HL-60 (cell line): ENCODE results near the gene KCNT2.

Experiments used
- GABPA ChIP-seq: IDR thresholded peaks from 2 replicates; pipeline ENCODE4 v1.6.1; 2012; ENCODE audit warnings: low read depth
- POLR2AphosphoS5 ChIP-seq: IDR thresholded peaks from 2 replicates; pipeline ENCODE4 v1.6.1; 2012; ENCODE audit warnings: low read depth
- SPI1 ChIP-seq: IDR thresholded peaks from 2 replicates; pipeline ENCODE4 v1.6.1; 2012; ENCODE audit warnings: low read depth, mild to moderate bottlenecking, borderline replicate concordance
- TF ChIP-seq, protein P1 (sequence below): IDR thresholded peaks from one replicate; pipeline ENCODE4 v1.5.1; 2011; ENCODE audit warnings: low read length, control low read depth, inconsistent platforms; ENCODE audit not compliant: insufficient read depth
- TF ChIP-seq, protein P2 (sequence below): IDR thresholded peaks from 2 replicates; pipeline ENCODE4 v1.6.1; 2012; ENCODE audit warnings: low read depth; ENCODE audit not compliant: insufficient replicate concordance

- TF ChIP-seq, protein P1, sequence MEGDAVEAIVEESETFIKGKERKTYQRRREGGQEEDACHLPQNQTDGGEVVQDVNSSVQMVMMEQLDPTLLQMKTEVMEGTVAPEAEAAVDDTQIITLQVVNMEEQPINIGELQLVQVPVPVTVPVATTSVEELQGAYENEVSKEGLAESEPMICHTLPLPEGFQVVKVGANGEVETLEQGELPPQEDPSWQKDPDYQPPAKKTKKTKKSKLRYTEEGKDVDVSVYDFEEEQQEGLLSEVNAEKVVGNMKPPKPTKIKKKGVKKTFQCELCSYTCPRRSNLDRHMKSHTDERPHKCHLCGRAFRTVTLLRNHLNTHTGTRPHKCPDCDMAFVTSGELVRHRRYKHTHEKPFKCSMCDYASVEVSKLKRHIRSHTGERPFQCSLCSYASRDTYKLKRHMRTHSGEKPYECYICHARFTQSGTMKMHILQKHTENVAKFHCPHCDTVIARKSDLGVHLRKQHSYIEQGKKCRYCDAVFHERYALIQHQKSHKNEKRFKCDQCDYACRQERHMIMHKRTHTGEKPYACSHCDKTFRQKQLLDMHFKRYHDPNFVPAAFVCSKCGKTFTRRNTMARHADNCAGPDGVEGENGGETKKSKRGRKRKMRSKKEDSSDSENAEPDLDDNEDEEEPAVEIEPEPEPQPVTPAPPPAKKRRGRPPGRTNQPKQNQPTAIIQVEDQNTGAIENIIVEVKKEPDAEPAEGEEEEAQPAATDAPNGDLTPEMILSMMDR = no peak
- TF ChIP-seq SPI1 (no peak), POLR2AphosphoS5 (no peak), GABPA (no peak)
- TF ChIP-seq, protein P2, sequence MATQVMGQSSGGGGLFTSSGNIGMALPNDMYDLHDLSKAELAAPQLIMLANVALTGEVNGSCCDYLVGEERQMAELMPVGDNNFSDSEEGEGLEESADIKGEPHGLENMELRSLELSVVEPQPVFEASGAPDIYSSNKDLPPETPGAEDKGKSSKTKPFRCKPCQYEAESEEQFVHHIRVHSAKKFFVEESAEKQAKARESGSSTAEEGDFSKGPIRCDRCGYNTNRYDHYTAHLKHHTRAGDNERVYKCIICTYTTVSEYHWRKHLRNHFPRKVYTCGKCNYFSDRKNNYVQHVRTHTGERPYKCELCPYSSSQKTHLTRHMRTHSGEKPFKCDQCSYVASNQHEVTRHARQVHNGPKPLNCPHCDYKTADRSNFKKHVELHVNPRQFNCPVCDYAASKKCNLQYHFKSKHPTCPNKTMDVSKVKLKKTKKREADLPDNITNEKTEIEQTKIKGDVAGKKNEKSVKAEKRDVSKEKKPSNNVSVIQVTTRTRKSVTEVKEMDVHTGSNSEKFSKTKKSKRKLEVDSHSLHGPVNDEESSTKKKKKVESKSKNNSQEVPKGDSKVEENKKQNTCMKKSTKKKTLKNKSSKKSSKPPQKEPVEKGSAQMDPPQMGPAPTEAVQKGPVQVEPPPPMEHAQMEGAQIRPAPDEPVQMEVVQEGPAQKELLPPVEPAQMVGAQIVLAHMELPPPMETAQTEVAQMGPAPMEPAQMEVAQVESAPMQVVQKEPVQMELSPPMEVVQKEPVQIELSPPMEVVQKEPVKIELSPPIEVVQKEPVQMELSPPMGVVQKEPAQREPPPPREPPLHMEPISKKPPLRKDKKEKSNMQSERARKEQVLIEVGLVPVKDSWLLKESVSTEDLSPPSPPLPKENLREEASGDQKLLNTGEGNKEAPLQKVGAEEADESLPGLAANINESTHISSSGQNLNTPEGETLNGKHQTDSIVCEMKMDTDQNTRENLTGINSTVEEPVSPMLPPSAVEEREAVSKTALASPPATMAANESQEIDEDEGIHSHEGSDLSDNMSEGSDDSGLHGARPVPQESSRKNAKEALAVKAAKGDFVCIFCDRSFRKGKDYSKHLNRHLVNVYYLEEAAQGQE = no peak
Measured at GRCh38 chr1:196259316-196259715, 348.9 kb downstream of the KCNT2 start.
